Muscle layer of colon (tissue), 2 donors: Measurements from ENCODE around the gene TPK1.

ENCODE experiments used
- H3K27ac ChIP-seq: one replicate; pipeline ENCODE4 v1.7.0; 2013; ENCODE audit warnings: low read depth, mild to moderate bottlenecking, low read length, moderate library complexity
- H3K27me3 ChIP-seq, 2 donors: one replicate each; pipeline ENCODE4 v1.7.0; 2013; ENCODE audit warnings: low read length in 2 of 2, mild to moderate bottlenecking in 2 of 2; ENCODE audit not compliant: insufficient read depth in 2 of 2, control insufficient read depth in 1 of 2
- H3K36me3 ChIP-seq: one replicate; pipeline ENCODE4 v1.7.0; 2013; ENCODE audit warnings: mild to moderate bottlenecking, low read length; ENCODE audit not compliant: insufficient read depth
- H3K4me1 ChIP-seq: one replicate; pipeline ENCODE4 v1.7.0; 2013; ENCODE audit warnings: mild to moderate bottlenecking, low read length; ENCODE audit not compliant: insufficient read depth
- H3K4me3 ChIP-seq, 2 donors: one replicate each; pipeline ENCODE4 v1.7.0; 2013; ENCODE audit warnings: low read length in 2 of 2, low read depth in 1 of 2, mild to moderate bottlenecking in 1 of 2, moderate library complexity in 1 of 2
- H3K9ac ChIP-seq: one replicate; pipeline ENCODE4 v1.7.0; 2013; ENCODE audit warnings: low read length
- H3K9me3 ChIP-seq: one replicate; pipeline ENCODE4 v1.7.0; 2013; ENCODE audit warnings: mild to moderate bottlenecking, low read length
- donor health status: abdominal sarcoma.
- donor health status: Adenocarcinoma of cecum.

Gene TPK1

DNA sequence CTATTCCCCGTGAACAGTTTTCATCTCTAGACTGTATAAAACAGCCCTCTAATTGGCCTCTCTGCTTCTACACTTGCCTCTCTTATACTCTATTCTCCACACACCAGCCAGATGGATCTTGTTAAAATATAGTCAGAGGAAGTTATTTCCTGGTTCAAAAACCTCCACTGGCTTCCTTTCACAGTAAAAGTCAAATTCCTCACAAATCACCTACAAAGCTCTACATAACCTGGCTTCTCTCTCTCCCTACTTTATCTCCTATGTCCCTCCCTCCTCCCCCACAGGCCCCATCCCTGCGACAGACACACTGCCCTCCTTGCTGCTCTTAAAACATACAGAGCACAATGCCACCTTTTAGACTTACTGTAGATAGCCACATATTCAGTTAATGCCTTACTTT lies 60.1 kb downstream of the TPK1 start:
- H3K27ac ChIP-seq: no peak overlapping the region

DNA sequence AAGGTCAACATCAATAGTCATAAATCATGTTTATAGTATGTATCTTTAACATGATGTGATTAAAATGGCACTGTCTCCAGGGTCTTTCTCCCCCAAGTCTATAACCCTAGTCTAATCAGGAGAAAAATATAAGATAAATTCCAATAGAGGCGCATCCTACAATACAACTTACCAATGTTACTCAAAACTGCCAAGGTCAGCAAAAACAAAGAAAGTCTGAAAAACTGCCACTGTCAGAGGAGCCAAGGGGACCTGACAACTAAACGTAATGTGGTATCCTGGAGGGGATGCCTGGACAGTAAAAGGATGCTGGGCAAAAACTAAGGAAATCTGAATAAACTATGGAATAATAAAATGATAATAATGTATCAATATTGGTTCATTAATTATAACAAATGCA lies 63.9 kb downstream of the TPK1 start:
- Histone ChIP-seq H3K9ac (no peak overlapping the region), H3K4me3 (no peak overlapping the region), H3K27me3 (no peaks in the 10 kb centered on the region), H3K36me3 (no peaks in the 10 kb centered on the region), H3K27ac (no peak overlapping the region), H3K9me3 (no peaks in the 10 kb centered on the region), H3K4me1 (no peaks in the 10 kb centered on the region)

More for the DNA sequence above, 60.1 kb downstream of the TPK1 start:
- Histone ChIP-seq H3K9ac (no peak overlapping the region), H3K27me3 (no peaks in the 10 kb centered on the region), H3K4me3 (no peak overlapping the region), H3K4me1 (no peaks in the 10 kb centered on the region), H3K36me3 (no peaks in the 10 kb centered on the region), H3K9me3 (no peaks in the 10 kb centered on the region)

DNA sequence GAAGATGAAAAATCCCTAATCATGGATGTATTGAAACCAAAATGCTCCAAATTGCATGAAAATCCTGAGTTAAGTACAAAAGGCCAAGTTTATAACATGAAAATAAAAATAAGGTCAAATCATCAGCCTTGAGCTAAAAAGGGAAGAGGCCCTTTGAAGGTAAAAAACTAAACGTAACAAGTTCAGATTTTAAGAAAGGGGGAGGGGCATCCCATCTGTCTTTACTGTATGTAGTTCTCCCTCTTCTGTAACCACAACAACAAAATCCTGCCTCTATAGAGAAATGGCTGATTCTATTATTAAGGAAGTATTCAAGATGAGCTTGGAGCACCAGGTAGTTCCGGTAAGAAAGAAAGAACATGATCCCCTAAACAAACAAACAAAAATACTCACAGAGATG lies 64.7 kb downstream of the TPK1 start:
- Histone ChIP-seq H3K4me3 (no peak overlapping the region), H3K27me3 (no peaks in the 10 kb centered on the region), H3K9ac (no peak overlapping the region), H3K9me3 (no peaks in the 10 kb centered on the region), H3K4me1 (no peaks in the 10 kb centered on the region), H3K36me3 (no peaks in the 10 kb centered on the region), H3K27ac (no peak overlapping the region)

DNA sequence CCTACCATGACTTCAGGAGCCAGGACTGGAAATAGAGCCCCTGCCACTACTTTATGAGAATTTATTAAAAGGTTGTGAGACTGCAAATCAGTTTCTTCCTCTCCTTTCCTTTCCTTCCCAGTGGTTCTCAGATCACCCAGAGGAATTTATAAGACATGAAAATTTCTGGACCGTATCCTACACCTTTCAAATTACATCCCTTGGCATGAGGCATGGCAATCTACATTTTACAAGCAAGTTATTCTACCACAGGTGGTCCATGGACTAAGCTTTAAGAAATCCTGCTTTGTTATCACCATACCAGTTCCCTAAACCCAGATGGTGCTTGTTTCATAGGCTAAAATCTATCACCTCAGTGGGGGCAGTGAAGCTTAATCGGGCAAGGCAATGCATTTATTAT lies 66.5 kb downstream of the TPK1 start:
- H3K4me1 ChIP-seq: no peaks in the 10 kb centered on the region
- H3K4me3 ChIP-seq: no peak overlapping the region
- H3K9me3 ChIP-seq: no peaks in the 10 kb centered on the region
- no peak overlapping the region for H3K9ac ChIP-seq
- no peaks in the 10 kb centered on the region for H3K27me3 ChIP-seq
- H3K36me3 ChIP-seq: no peaks in the 10 kb centered on the region
- no peak overlapping the region for H3K27ac ChIP-seq

DNA sequence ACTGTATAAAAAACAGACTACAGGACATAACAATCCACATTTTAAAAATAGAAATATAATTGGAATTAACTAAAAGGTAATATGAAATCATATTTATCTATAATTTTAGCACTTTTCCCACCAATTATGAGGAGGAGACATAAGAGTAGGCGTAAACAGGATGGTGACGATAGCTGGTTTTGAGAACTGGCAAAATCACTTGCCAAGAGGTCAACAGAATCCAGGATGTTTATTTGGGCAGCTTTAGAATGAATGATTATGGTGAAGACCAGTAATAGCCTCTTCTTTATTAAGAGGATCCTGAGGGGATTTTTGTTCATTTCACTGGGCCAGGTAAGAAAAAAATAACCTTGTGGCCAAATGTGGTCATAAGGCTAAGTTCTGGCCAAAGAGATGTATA lies 67.2 kb downstream of the TPK1 start:
- H3K27ac ChIP-seq: no peak overlapping the region
- no peaks in the 10 kb centered on the region for H3K36me3 ChIP-seq
- no peaks in the 10 kb centered on the region for H3K27me3 ChIP-seq
- no peak overlapping the region for H3K4me3 ChIP-seq
- no peaks in the 10 kb centered on the region for H3K4me1 ChIP-seq
- no peak overlapping the region for H3K9ac ChIP-seq
- H3K9me3 ChIP-seq: no peaks in the 10 kb centered on the region

DNA sequence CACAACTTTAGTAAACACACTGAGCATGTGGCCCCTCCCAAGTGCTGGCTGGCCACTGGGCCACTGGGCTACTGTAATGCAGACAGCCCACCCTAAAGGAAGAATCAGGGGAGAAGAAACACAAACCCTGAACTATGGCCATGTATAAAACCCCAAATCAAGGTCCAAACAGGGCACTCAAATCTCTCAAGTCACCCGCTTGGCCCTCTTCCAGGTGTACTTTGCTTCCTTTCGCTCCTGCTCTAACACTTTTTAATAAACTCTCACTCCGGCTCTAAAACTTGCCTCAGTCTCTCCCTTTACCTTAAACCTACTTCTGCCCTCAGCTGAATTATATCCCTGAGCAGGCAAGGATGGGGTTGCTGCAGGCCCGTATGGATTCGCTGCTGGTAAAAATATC lies 72.6 kb downstream of the TPK1 start:
- no peak overlapping the region for H3K27ac ChIP-seq
- no peaks in the 10 kb centered on the region for H3K27me3 ChIP-seq
- H3K9me3 ChIP-seq: no peaks in the 10 kb centered on the region
- no peak overlapping the region for H3K4me3 ChIP-seq
- no peak overlapping the region for H3K9ac ChIP-seq
- no peaks in the 10 kb centered on the region for H3K36me3 ChIP-seq
- H3K4me1 ChIP-seq: no peaks in the 10 kb centered on the region

DNA sequence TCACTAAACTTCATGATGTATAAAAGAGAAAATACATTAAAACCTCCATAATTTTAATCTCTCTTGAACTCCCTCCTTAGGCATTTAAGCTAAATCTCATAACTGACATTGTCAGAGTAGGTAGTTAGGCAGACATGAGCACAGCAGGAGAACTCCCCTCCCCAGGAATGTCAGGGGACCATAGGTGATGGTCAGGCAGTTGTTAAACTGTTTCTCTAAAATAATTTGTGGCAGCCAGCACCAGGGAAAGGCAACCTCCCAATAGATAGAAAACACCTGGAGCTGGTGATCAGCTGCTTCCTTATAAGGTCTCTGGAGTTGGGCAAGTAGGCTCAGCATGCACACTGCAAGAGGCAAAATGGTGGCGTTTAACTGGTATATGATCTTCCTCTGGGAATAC lies 73.0 kb downstream of the TPK1 start:
- H3K36me3 ChIP-seq: no peaks in the 10 kb centered on the region
- no peaks in the 10 kb centered on the region for H3K4me1 ChIP-seq
- H3K9ac ChIP-seq: no peak overlapping the region
- H3K27ac ChIP-seq: no peak overlapping the region
- no peak overlapping the region for H3K4me3 ChIP-seq
- H3K9me3 ChIP-seq: no peaks in the 10 kb centered on the region
- H3K27me3 ChIP-seq: no peaks in the 10 kb centered on the region

DNA sequence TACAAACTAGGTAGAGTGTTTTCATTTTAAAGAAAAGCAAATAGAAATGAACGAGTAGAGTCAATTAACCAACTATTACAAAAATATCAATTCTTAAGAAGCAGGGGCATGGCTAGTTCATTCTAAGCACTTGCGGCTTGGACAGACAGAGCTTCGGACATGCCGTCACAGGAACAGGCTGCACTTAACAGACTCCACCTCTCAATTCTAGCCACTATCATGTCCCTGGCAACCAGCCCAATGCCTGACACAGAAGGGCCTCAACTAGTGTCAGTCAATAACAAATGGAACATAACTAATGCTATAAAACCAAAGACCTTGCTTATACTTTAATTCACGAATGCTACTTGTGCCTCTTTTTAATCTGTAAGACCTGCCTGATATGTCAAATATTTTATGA lies 74.4 kb downstream of the TPK1 start:
- no peak overlapping the region for H3K4me3 ChIP-seq
- H3K4me1 ChIP-seq: no peaks in the 10 kb centered on the region
- no peaks in the 10 kb centered on the region for H3K9me3 ChIP-seq
- no peak overlapping the region for H3K27ac ChIP-seq
- no peak overlapping the region for H3K9ac ChIP-seq
- no peaks in the 10 kb centered on the region for H3K36me3 ChIP-seq
- H3K27me3 ChIP-seq: no peaks in the 10 kb centered on the region

DNA sequence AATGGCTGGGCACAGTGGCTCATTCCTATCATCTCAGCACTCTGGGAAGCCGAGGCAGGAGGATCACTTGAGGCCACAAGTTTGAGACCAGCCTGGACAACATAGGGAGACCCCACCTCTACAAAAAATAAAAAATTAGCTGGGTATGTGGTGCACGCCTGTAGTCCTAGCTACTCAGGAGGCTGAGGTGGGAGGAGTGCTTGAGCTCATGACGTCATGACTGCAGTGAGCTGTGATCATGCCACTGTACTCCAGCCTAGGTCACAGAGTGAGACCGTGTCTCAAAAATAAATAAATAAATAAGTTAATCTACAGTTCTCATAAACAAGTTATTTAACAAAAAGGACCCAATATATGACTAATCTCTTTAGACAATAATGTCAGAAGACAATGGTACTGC lies 76.2 kb downstream of the TPK1 start:
- Histone ChIP-seq H3K27me3 (no peaks in the 10 kb centered on the region), H3K36me3 (no peaks in the 10 kb centered on the region), H3K4me3 (no peak overlapping the region), H3K27ac (no peak overlapping the region), H3K9me3 (no peaks in the 10 kb centered on the region), H3K9ac (no peak overlapping the region), H3K4me1 (no peaks in the 10 kb centered on the region)

DNA sequence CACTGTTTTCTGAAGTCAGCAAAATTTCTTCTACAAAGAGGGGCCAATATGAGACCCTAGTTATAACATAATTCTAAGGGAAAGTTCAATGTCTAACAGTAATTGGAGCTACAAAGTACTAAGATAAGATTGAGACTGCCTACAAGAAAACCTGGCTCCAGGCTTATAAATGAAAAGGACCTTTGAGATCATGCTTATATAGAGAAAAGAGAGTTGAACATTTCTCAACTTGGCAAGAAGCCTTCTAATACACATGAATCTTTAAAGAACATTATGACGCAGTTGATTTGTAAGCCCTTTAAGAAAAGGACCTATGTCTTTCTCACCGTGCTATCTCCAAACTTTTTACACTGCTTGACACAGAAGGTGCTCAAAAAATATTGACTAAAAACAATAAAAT lies 87.9 kb downstream of the TPK1 start:
- Histone ChIP-seq H3K27ac (no peak overlapping the region), H3K9ac (no peak overlapping the region), H3K4me3 (no peak overlapping the region), H3K4me1 (no peaks in the 10 kb centered on the region), H3K9me3 (no peaks in the 10 kb centered on the region), H3K27me3 (no peaks in the 10 kb centered on the region), H3K36me3 (no peaks in the 10 kb centered on the region)

DNA sequence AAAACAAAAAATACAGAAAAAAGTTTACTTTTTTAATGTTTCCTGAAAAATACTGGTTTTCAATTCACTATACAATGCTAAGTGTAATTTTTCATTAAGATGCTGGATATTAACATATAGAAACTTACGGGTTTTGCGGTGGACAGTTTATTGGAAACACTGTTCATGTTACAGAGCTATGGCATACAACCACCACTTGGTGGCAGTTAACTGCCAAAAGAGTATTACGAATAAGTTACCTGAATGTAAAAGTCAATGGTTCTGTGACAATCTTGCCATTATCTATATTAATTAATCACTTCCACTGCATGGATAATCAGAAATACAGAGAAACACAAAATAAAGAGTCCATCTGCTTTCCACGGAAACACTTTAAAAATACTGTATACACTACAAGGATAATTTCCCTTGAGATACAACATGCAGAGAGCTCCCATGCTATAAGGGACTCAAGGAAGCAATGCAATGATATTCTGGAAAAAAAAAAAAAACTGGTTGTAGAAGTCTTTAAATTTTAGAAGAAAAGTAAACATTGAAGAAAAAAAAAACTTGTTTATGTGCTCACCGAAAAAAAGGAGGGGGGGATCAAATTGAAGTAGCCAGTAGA lies 97.0 kb downstream of the TPK1 start:
- Histone ChIP-seq H3K27ac (no peak overlapping the region), H3K27me3 (no peaks in the 10 kb centered on the region), H3K9ac (no peak overlapping the region)

DNA sequence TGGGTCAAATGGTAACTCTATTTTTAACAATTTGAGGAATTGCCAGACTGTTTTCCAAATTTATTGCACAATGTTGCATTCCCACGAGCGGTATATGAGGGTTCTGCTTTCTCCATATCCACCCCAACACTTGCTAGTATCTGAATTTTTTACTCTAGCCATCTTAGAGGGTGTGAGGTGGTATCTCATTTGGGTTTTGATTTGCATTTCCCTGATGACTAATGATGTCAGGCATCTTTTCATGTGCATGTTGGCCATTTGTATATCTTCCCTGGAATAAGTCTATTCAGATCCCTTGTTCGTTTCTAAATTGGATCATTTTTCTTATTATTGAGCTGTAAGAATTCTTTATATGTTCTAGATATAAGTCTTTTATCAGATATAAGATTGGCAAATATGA lies 97.7 kb downstream of the TPK1 start:
- Histone ChIP-seq H3K27me3 (no peaks in the 10 kb centered on the region), H3K4me1 (no peaks in the 10 kb centered on the region), H3K9me3 (no peaks in the 10 kb centered on the region), H3K27ac (no peak overlapping the region), H3K9ac (no peak overlapping the region), H3K4me3 (no peak overlapping the region), H3K36me3 (no peaks in the 10 kb centered on the region)

More for the DNA sequence above, 97.0 kb downstream of the TPK1 start:
- no peaks in the 10 kb centered on the region for H3K4me1 ChIP-seq
- no peaks in the 10 kb centered on the region for H3K36me3 ChIP-seq
- H3K9me3 ChIP-seq: no peaks in the 10 kb centered on the region
- H3K4me3 ChIP-seq: no peak overlapping the region
